HG03521 (cell line): ENCODE data around the gene EFHD1.
"Not testable (repeated sequence)": the region's sequence is repeated elsewhere in the genome, so short reads cannot be mapped to it uniquely, and the experiment has no call there.

Source experiments
- ATAC-seq: cut with Tn5 transposase; IDR thresholded peaks from one replicate; pipeline ENCODE4 v1.9.1; 2021; ENCODE audit warnings: mild to moderate bottlenecking, moderate library complexity; ENCODE audit not compliant: unreplicated experiment

The EFHD1 gene

GRCh38 chr2:232615339-232615738 lies 18.1 kb upstream of the EFHD1 start:
- ATAC-seq, result no peak

- no peak for ATAC-seq
These were observed 12.2 kb upstream of the EFHD1 start for GRCh38 chr2:232621186-232621585.

GRCh38 chr2:232622563-232622962 lies 10.8 kb upstream of the EFHD1 start:
- ATAC-seq, result no peak

GRCh38 chr2:232623768-232624765 lies 9.3 kb upstream of the EFHD1 start:
- no peak for ATAC-seq

GRCh38 chr2:232626584-232626983 lies 6.8 kb upstream of the EFHD1 start:
- no peak for ATAC-seq

GRCh38 chr2:232628466-232629128 lies 4.8 kb upstream of the EFHD1 start:
- no peak for ATAC-seq

- ATAC-seq, result no peak
These were observed 4.3 kb upstream of the EFHD1 start for GRCh38 chr2:232629129-232629475.

GRCh38 chr2:232632229-232632903 lies 1.0 kb upstream of the EFHD1 start:
- ATAC-seq, result no peak

- no peak for ATAC-seq
These were observed 446 bp upstream of the EFHD1 start for GRCh38 chr2:232632904-232633412.

GRCh38 chr2:232634206-232635150 lies 1.1 kb downstream of the EFHD1 start:
- no peak for ATAC-seq

GRCh38 chr2:232635376-232635775 lies 2.0 kb downstream of the EFHD1 start:
- ATAC-seq, result not testable (repeated sequence)

GRCh38 chr2:232635820-232636219 lies 2.4 kb downstream of the EFHD1 start:
- no peak for ATAC-seq

- ATAC-seq, result no peak
These were observed 3.5 kb downstream of the EFHD1 start for GRCh38 chr2:232636788-232637420.

GRCh38 chr2:232637866-232638583 lies 4.6 kb downstream of the EFHD1 start:
- ATAC-seq, result no peak

GRCh38 chr2:232641153-232641848 lies 7.9 kb downstream of the EFHD1 start:
- no peak for ATAC-seq

- ATAC-seq, result no peak
These were observed 9.7 kb downstream of the EFHD1 start for GRCh38 chr2:232643147-232643425.

- no peak for ATAC-seq
These were observed 10.5 kb downstream of the EFHD1 start for GRCh38 chr2:232643813-232644347.

- no peak for ATAC-seq
These were observed 11.7 kb downstream of the EFHD1 start for GRCh38 chr2:232645061-232645460.
